Mucosa of descending colon (tissue), 3 donors: ENCODE data around the gene TCTN2. TPM values are rescaled to one million over a fixed set of nuclear protein-coding genes. Genes with fewer than 3 reads are reported as not detected.

Source experiments
- ATAC-seq: fragments of 200-7000 bp; cut with Tn5 transposase; one replicate; pipeline ENCODE4 v1.9.1; 2020; ENCODE audit warnings: mild to moderate bottlenecking, moderate library complexity
- DNase-seq, 3 donors: peaks; one replicate each; pipeline ENCODE4 v3.0.0-alpha.2; 2020
- H3K36me3 ChIP-seq: fragments of 200-600 bp; one replicate; pipeline ENCODE4 v1.8.0; 2021; ENCODE audit warnings: low read depth, mild to moderate bottlenecking
- H3K4me1 ChIP-seq: fragments of 200-600 bp; one replicate; pipeline ENCODE4 v1.8.0; 2021; ENCODE audit warnings: low read depth, mild to moderate bottlenecking
- H3K4me3 ChIP-seq: fragments of 200-600 bp; one replicate; pipeline ENCODE4 v1.8.0; 2021; ENCODE audit warnings: mild to moderate bottlenecking
- H3K9me3 ChIP-seq: fragments of 200-600 bp; one replicate; pipeline ENCODE4 v1.8.0; 2021; ENCODE audit warnings: mild to moderate bottlenecking
- intact Hi-C, 2 donors: fragments of 100-400 bp; cut with DNase I in 1 of 2; cut with micrococcal nuclease in 1 of 2; formaldehyde crosslinking; loops; one replicate each; pipeline versions ENCODE4 v1.11.0 to v1.11.1; 2022; cut with DNase I, micrococcal nuclease
- total RNA-seq, 3 donors: library from RNA; stranded (reverse); fragmentation: NEBNext Ultra II Directional in 2 of 3; extraction: Animal tissue kit (Norgen Biotek cat#: 25700) in 2 of 3; gene quantifications; one replicate each; pipeline versions ENCODE4 v1.2.1 to v1.2.4, GENCODE V29; 2021 to 2023
- TF ChIP-seq, protein P1 (sequence below): fragments of 200-600 bp; IDR thresholded peaks from one replicate; pipeline ENCODE4 v1.8.0; 2022; ENCODE audit warnings: antibody characterized with exemption, mild to moderate bottlenecking
- donor health status: DM: no; HTN: no; CAD: no; lungs with moderate emphysema.
- donor health status: DM: no; HTN: no; CAD: no.
- donor health status: DM: no; HTN: yes; CAD: no.

Gene TCTN2
- total RNA-seq, 3 donors from 2014 or later: 5.2 to 9.0 (median 6.2) TPM

DNA sequence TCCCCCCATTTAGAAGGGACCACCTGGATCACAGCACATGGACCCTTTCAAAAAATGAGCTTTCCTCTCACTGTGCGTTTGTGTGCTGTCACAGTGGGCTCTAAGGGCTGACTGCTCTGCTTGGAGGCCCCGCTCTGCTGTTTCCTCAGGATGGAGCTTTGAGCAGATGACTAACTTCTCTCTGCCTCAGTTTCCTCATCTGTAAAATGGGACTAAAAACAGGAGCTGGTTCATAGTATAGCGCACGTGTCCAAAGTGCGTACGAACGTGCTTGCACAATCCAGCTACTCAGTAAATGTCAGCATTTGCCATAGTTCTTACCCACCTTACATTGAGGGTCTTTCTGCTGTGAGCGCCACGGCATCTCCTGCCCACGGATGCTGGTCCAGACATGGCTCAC lies 78.4 kb downstream of the TCTN2 start:
- intact Hi-C loops: no loop called here
- no peaks in the 10 kb centered on the region for H3K4me1 ChIP-seq
- DNase-seq (no peak), ATAC-seq (no peak)
- H3K36me3 ChIP-seq: no peaks in the 10 kb centered on the region
- H3K4me3 ChIP-seq: no peak overlapping the region
- TF ChIP-seq, protein P1, sequence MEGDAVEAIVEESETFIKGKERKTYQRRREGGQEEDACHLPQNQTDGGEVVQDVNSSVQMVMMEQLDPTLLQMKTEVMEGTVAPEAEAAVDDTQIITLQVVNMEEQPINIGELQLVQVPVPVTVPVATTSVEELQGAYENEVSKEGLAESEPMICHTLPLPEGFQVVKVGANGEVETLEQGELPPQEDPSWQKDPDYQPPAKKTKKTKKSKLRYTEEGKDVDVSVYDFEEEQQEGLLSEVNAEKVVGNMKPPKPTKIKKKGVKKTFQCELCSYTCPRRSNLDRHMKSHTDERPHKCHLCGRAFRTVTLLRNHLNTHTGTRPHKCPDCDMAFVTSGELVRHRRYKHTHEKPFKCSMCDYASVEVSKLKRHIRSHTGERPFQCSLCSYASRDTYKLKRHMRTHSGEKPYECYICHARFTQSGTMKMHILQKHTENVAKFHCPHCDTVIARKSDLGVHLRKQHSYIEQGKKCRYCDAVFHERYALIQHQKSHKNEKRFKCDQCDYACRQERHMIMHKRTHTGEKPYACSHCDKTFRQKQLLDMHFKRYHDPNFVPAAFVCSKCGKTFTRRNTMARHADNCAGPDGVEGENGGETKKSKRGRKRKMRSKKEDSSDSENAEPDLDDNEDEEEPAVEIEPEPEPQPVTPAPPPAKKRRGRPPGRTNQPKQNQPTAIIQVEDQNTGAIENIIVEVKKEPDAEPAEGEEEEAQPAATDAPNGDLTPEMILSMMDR: no peak
- no peaks in the 10 kb centered on the region for H3K9me3 ChIP-seq

DNA sequence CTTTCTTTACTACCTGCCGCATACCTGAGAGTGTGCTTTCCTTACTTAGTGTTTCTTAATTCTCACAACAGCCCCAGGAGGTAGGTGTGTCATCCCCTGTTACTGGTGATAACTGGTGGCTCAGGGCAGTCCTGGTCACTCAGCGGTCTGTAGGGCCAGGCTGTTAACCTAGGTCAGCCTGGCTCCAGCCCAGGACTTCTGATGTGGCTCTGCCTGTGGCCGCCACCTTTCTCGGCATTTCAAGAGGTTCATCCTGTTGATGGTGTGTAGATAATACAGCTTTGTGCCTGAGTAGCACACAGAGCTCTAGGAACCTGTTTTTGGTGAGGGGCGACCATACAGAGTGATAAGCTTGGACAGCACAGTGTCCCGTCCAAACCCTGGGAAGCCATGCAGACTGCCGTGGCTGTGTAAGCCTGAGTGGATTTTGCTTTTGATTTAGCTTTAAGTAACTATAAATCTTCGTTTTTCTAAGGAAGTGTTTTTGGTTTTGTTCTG lies 79.3 kb downstream of the TCTN2 start:
- Histone ChIP-seq H3K4me3 (no peak overlapping the region), H3K36me3 (no peaks in the 10 kb centered on the region), H3K4me1 (no peaks in the 10 kb centered on the region), H3K9me3 (no peaks in the 10 kb centered on the region)
- intact Hi-C loops: no loop called here
- no peak for ATAC-seq
- no peak for DNase-seq
- TF ChIP-seq, protein P1: no peak

DNA sequence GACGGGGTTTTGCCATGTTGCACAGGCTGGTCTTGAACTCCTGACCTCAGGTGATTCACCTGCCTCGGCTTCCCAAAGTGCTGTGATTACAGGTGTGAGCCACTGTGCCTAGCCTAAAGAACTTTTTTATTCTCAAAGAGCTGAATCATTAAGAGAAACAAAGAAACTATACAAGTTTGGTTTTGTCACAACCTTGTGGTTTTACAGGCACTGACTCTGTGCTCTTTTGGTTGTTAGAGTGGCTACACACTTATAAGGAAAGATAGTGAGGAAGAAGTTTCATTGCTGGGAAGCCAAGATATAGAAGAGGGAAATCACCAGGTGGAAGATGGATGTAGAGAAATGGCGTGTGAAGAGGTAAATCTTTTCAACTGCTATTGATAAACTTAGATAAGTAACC lies 81.1 kb downstream of the TCTN2 start:
- DNase-seq (no peak), ATAC-seq (no peak)
- H3K9me3 ChIP-seq: no peaks in the 10 kb centered on the region
- H3K36me3 ChIP-seq: no peaks in the 10 kb centered on the region
- H3K4me1 ChIP-seq: no peaks in the 10 kb centered on the region
- intact Hi-C loops: no loop called here
- H3K4me3 ChIP-seq: no peak overlapping the region
- TF ChIP-seq, protein P1: no peak

DNA sequence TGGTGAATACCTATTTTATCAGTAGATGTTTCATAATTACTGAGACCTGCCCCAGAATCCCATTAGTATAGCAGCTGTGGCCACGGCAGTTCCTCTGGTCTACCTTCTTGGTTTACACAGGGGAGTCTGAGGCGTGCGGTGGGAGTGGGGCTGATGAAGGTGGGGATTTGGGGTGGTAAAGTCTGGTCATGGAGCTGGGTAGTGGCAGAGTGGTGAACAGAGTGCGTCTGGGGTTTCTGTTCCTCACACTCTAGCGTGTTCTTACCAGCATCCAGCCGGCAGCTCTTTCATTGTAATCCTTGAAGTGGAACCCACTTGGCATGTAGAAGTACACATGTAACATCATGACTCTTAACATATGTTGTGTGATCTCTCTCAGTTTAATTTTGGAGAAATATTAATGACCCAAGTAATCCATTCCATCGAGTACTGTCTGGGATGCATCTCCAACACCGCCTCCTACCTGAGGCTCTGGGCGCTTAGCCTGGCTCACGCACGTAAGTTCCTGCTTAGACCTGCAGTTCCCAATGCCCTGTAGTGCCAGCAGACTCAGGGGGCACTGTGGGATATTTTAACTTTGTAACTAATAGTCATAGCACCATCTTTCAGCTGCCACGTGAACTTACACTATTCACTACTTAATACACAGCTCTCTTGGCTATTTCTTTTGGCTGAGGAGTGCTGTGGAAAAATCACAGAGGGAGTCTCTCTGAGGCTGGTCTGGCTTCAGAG lies 83.3 kb downstream of the TCTN2 start:
- DNase-seq: no peak
- no peak for ATAC-seq
- Histone ChIP-seq H3K4me1 (no peaks in the 10 kb centered on the region), H3K36me3 (no peaks in the 10 kb centered on the region), H3K4me3 (no peak overlapping the region), H3K9me3 (no peaks in the 10 kb centered on the region)
- TF ChIP-seq, protein P1: no peak
- intact Hi-C loops: no loop called here

DNA sequence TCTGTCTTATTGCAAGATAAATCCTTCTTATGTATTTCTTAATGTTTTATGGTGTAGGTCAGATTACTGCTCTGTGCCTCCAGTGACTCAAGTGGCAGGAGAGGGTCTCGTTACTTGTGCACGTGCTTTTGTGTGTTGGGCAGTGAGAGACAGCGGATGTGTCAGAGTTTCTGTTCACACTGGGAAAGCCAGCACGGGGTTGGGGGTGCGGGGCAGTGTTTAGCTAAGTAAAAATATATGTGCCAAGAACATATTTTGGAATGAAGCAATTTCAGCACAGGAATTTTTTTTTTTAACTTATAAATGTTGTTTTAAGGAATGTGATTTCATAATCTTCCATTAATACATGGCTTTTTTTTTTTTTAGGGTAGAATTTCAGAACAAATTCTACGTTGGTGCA lies 86.6 kb downstream of the TCTN2 start:
- H3K36me3 ChIP-seq: no peaks in the 10 kb centered on the region
- TF ChIP-seq, protein P1: no peak
- DNase-seq: no peak
- intact Hi-C loops: no loop called here
- H3K9me3 ChIP-seq: no peaks in the 10 kb centered on the region
- no peak for ATAC-seq
- no peak overlapping the region for H3K4me3 ChIP-seq
- no peaks in the 10 kb centered on the region for H3K4me1 ChIP-seq

Other genes starting within 250 kb of the TCTN2 start
- 1 to 10 TPM in 2 of 3 donors, under 1 TPM in 1; 0.72 to 4.3 (median 1.6) TPM for gene RILPL2, start 234.4 kb upstream of the TCTN2 start, total RNA-seq
- 10 to 100 TPM; 20.8 to 26.3 (median 21.5) TPM for gene SNRNP35, start 213.0 kb upstream of the TCTN2 start, total RNA-seq
- 10 to 100 TPM in 1 of 3 donors, 1 to 10 TPM in 2; 2.5 to 17.8 (median 3.0) TPM for gene RILPL1, start 137.4 kb upstream of the TCTN2 start, total RNA-seq
- 100 to 1,000 TPM; 194 to 248 (median 216) TPM for gene TMED2, start 86.6 kb upstream of the TCTN2 start, total RNA-seq
- 10 to 100 TPM; 16.0 to 17.2 (median 16.8) TPM for gene DDX55, start 69.0 kb upstream of the TCTN2 start, total RNA-seq
- gene EIF2B1, start 37.4 kb upstream of the TCTN2 start, total RNA-seq: 10 to 100 TPM; 37.7 to 48.0 (median 42.9) TPM
- 10 to 100 TPM; 20.6 to 24.4 (median 22.6) TPM for gene GTF2H3, start 37.3 kb upstream of the TCTN2 start, total RNA-seq
- gene ATP6V0A2, start 41.2 kb downstream of the TCTN2 start, total RNA-seq: 10 to 100 TPM; 24.9 to 32.8 (median 30.5) TPM
- under 1 TPM; 0.29 to 0.63 (median 0.29) TPM for gene DNAH10, start 91.2 kb downstream of the TCTN2 start, total RNA-seq